HepG2 (cell line): ENCODE results near the gene NANOS1. TPM values are rescaled to one million over a fixed set of nuclear protein-coding genes. Genes with fewer than 3 reads are reported as not detected.
A peak's percentile ranks its signal among the peaks of the same experiment; 100 is the strongest.

Experiments used
- HBP1 ChIP-seq: IDR thresholded peaks from 2 replicates; pipeline ENCODE4 v1.6.1; 2016; ENCODE audit warnings: low read depth, control low read depth
- HDAC6 ChIP-seq: fragments of 200-600 bp; sonication (generic); IDR thresholded peaks from 2 replicates; pipeline ENCODE4 v1.7.0; 2017; ENCODE audit warnings: mild to moderate bottlenecking, antibody characterized with exemption, low read length, low read depth
- MED8 ChIP-seq: sonication (generic); formaldehyde crosslinking; IDR thresholded peaks from 2 replicates; pipeline ENCODE4 v1.8.1; 2023; ENCODE audit warnings: mild to moderate bottlenecking, missing genetic modification reagents; ENCODE audit not compliant: insufficient replicate concordance
- PLSCR1 ChIP-seq: sonication (generic); formaldehyde crosslinking; IDR thresholded peaks from 2 replicates; pipeline ENCODE4 v1.5.0; 2020; ENCODE audit warnings: missing genetic modification reagents, mild to moderate bottlenecking, borderline replicate concordance
- SP4 ChIP-seq: sonication (generic); formaldehyde crosslinking; IDR thresholded peaks from 2 replicates; pipeline ENCODE4 v1.8.1; 2023; ENCODE audit warnings: mild to moderate bottlenecking, missing genetic modification reagents
- TFAP4 ChIP-seq: sonication (generic); IDR thresholded peaks from 2 replicates; pipeline ENCODE4 v1.6.1; 2016; ENCODE audit warnings: low read depth, borderline replicate concordance
- ZNF331 ChIP-seq: sonication (generic); formaldehyde crosslinking; IDR thresholded peaks from 2 replicates; pipeline ENCODE4 v1.4.0; 2020; ENCODE audit warnings: missing genetic modification reagents
- ZNF407 ChIP-seq: sonication (generic); formaldehyde crosslinking; IDR thresholded peaks from one replicate; pipeline ENCODE4 v1.5.1; 2020; ENCODE audit warnings: mild to moderate bottlenecking, missing genetic modification reagents; ENCODE audit errors: not compliant biosample characterization
- ZNF468 ChIP-seq: sonication (generic); formaldehyde crosslinking; IDR thresholded peaks from 2 replicates; pipeline ENCODE4 v1.8.0; 2022; ENCODE audit warnings: mild to moderate bottlenecking, moderate library complexity, missing genetic modification reagents
- ZNF639 ChIP-seq: conservative IDR thresholded peaks from 2 replicates; pipeline ENCODE4 v1.6.1; 2018; ENCODE audit warnings: missing genetic modification reagents
- ZSCAN25 ChIP-seq: sonication (generic); formaldehyde crosslinking; IDR thresholded peaks from 2 replicates; pipeline ENCODE4 v1.8.0; 2022; ENCODE audit warnings: mild to moderate bottlenecking, missing genetic modification reagents
- polyA plus RNA-seq, 8 experiments: library from polyadenylated mRNA; depleted of rRNA in 3 of 8; stranded (reverse) in 7 of 8; unstranded in 1 of 8; fragments of >200 nt; fragmentation: Illumina TruSeq in 4 of 8; extraction: Trizol in 4 of 8; gene quantifications; 2 replicates each; pipeline versions ENCODE4 v1.2.1 to v1.2.3, GENCODE V29; 2011 to 2016; ENCODE audit warnings: low read depth in 4 of 8, missing spikeins in 1 of 8, mixed read lengths in 1 of 8; ENCODE audit not compliant: insufficient read depth in 1 of 8
- total RNA-seq, 5 experiments: library from RNA; depleted of rRNA; stranded (reverse); fragments of >200 nt; fragmentation: Illumina TruSeq; extraction: Trizol; gene quantifications; 2 replicates each; pipeline ENCODE4 v1.2.3, GENCODE V29; 2016; ENCODE audit warnings: low read depth in 1 of 5

NANOS1 gene
- total and polyA plus RNA-seq, 2 of the 13 experiments (the other 11 are each of a cell fraction or from before 2014, with no cell fraction given): 1.7 to 2.2 TPM

GRCh38 chr10:119030421-119031250 is 1.1 kb downstream of the NANOS1 start (continued):
- TF ChIP-seq ZNF407 (CRISPR knock-in tag) (no peak), ZNF331 (CRISPR knock-in tag) (no peak), ZNF639 (CRISPR knock-in tag) (no peak), ZNF468 (CRISPR knock-in tag) (no peak), SP4 (CRISPR knock-in tag) (no peak), MED8 (CRISPR knock-in tag) (no peak), ZSCAN25 (CRISPR knock-in tag) (0 out of 2 replicates have a peak, but pooled peaks have one; percentile 17), TFAP4 (no peak), HBP1 (no peak), HDAC6 (no peak), PLSCR1 (CRISPR knock-in tag) (no peak)
